ENCODE data around the gene CDK8. TPM values are rescaled to one million over a fixed set of nuclear protein-coding genes. Genes with fewer than 3 reads are reported as not detected.
"Not testable (repeated sequence)": the region's sequence is repeated elsewhere in the genome, so short reads cannot be mapped to it uniquely, and the experiment has no call there.

The CDK8 gene
- total RNA-seq, 1 donor from 2014 or later: 18.2 TPM

GRCh38 chr13:26236296-26236695, 17.6 kb upstream of the CDK8 start:
- H3K27me3 Mint-ChIP-seq (ENCODE audit: low read depth): peaks cover 20% of the 10 kb centered on the region
- no peak for TF ChIP-seq CTCF (IDR thresholded peaks at IDR 0.05)
- H3K4me1 Mint-ChIP-seq (ENCODE audit: low read depth): no peaks in the 10 kb centered on the region
- DNase-seq (ENCODE audit: low spot score): no peak
- H3K9me3 Mint-ChIP-seq (ENCODE audit: low read depth): no peaks in the 10 kb centered on the region
- no peaks in the 10 kb centered on the region for H3K36me3 Mint-ChIP-seq (ENCODE audit: low read depth)
- H3K4me3 Mint-ChIP-seq (ENCODE audit: unreplicated experiment): no peak overlapping the region
- no peak overlapping the region for H3K27ac Mint-ChIP-seq (ENCODE audit: unreplicated experiment)

GRCh38 chr13:26246154-26246553, 7.8 kb upstream of the CDK8 start:
- H3K4me3 Mint-ChIP-seq (ENCODE audit: unreplicated experiment): no peak overlapping the region
- peaks cover 1% of the 10 kb centered on the region for H3K36me3 Mint-ChIP-seq (ENCODE audit: low read depth)
- H3K27me3 Mint-ChIP-seq (ENCODE audit: low read depth): no peaks in the 10 kb centered on the region
- no peak for DNase-seq (ENCODE audit: low spot score)
- no peak overlapping the region for H3K27ac Mint-ChIP-seq (ENCODE audit: unreplicated experiment)
- H3K9me3 Mint-ChIP-seq (ENCODE audit: low read depth): peaks cover 12% of the 10 kb centered on the region
- TF ChIP-seq CTCF (IDR thresholded peaks at IDR 0.05): no peak
- H3K4me1 Mint-ChIP-seq (ENCODE audit: low read depth): no peaks in the 10 kb centered on the region

GRCh38 chr13:26247011-26247410, 6.9 kb upstream of the CDK8 start:
- Mint-ChIP-seq H3K9me3 (ENCODE audit: low read depth) (peaks cover 10% of the 10 kb centered on the region), H3K27ac (ENCODE audit: unreplicated experiment) (no peak overlapping the region), H3K4me3 (ENCODE audit: unreplicated experiment) (no peak overlapping the region), H3K4me1 (ENCODE audit: low read depth) (no peaks in the 10 kb centered on the region), H3K36me3 (ENCODE audit: low read depth) (peaks cover 1% of the 10 kb centered on the region), H3K27me3 (ENCODE audit: low read depth) (no peaks in the 10 kb centered on the region)
- no peak for DNase-seq (ENCODE audit: low spot score)
- no peak for TF ChIP-seq CTCF (IDR thresholded peaks at IDR 0.05)

GRCh38 chr13:26247608-26248007, 6.3 kb upstream of the CDK8 start:
- H3K27ac Mint-ChIP-seq (ENCODE audit: unreplicated experiment): no peak overlapping the region
- H3K4me1 Mint-ChIP-seq (ENCODE audit: low read depth): no peaks in the 10 kb centered on the region
- H3K4me3 Mint-ChIP-seq (ENCODE audit: unreplicated experiment): no peak overlapping the region
- H3K27me3 Mint-ChIP-seq (ENCODE audit: low read depth): no peaks in the 10 kb centered on the region
- peaks cover 4% of the 10 kb centered on the region for H3K9me3 Mint-ChIP-seq (ENCODE audit: low read depth)
- H3K36me3 Mint-ChIP-seq (ENCODE audit: low read depth): no peaks in the 10 kb centered on the region
- no peak for TF ChIP-seq CTCF (IDR thresholded peaks at IDR 0.05)
- no peak for DNase-seq (ENCODE audit: low spot score)

- no peaks in the 10 kb centered on the region for H3K36me3 Mint-ChIP-seq (ENCODE audit: low read depth)
- DNase-seq (ENCODE audit: low spot score): no peak
- H3K9me3 Mint-ChIP-seq (ENCODE audit: low read depth): no peaks in the 10 kb centered on the region
- H3K27me3 Mint-ChIP-seq (ENCODE audit: low read depth): no peaks in the 10 kb centered on the region
- H3K4me1 Mint-ChIP-seq (ENCODE audit: low read depth): peaks cover 3% of the 10 kb centered on the region
- TF ChIP-seq CTCF (IDR thresholded peaks at IDR 0.05): no peak
- H3K4me3 Mint-ChIP-seq (ENCODE audit: unreplicated experiment): no peak overlapping the region
- no peak overlapping the region for H3K27ac Mint-ChIP-seq (ENCODE audit: unreplicated experiment)
These were observed 4.4 kb upstream of the CDK8 start for GRCh38 chr13:26249551-26249950.

- not testable (repeated sequence) for DNase-seq (ENCODE audit: low spot score); H3K9me3 Mint-ChIP-seq (ENCODE audit: low read depth); H3K27ac Mint-ChIP-seq (ENCODE audit: unreplicated experiment); H3K36me3 Mint-ChIP-seq (ENCODE audit: low read depth); H3K27me3 Mint-ChIP-seq (ENCODE audit: low read depth); H3K4me3 Mint-ChIP-seq (ENCODE audit: unreplicated experiment)
- peaks cover 26% of the 10 kb centered on the region for H3K4me1 Mint-ChIP-seq (ENCODE audit: low read depth)
These were observed 1.9 kb upstream of the CDK8 start for GRCh38 chr13:26252006-26252405.
